Thyroid gland (tissue), 4 donors: ENCODE measurements around the gene FAM168B.

Experiments
- CTCF ChIP-seq, 6 experiments: fragments of 200-600 bp in 3 of 6; fragments of 450-650 bp in 3 of 6; sonication (generic) in 3 of 6; IDR thresholded peaks; one replicate each; pipeline ENCODE4 v1.5.1; 2016 to 2019; ENCODE audit warnings: antibody characterized with exemption in 6 of 6, mild to moderate bottlenecking in 2 of 6, inconsistent platforms in 1 of 6, moderate library complexity in 1 of 6
- POLR2A ChIP-seq, 2 donors: fragments of 450-650 bp; IDR thresholded peaks; one replicate each; pipeline ENCODE4 v1.6.1; 2017; ENCODE audit warnings: antibody characterized with exemption in 2 of 2, mild to moderate bottlenecking in 2 of 2, moderate library complexity in 1 of 2

DNA sequence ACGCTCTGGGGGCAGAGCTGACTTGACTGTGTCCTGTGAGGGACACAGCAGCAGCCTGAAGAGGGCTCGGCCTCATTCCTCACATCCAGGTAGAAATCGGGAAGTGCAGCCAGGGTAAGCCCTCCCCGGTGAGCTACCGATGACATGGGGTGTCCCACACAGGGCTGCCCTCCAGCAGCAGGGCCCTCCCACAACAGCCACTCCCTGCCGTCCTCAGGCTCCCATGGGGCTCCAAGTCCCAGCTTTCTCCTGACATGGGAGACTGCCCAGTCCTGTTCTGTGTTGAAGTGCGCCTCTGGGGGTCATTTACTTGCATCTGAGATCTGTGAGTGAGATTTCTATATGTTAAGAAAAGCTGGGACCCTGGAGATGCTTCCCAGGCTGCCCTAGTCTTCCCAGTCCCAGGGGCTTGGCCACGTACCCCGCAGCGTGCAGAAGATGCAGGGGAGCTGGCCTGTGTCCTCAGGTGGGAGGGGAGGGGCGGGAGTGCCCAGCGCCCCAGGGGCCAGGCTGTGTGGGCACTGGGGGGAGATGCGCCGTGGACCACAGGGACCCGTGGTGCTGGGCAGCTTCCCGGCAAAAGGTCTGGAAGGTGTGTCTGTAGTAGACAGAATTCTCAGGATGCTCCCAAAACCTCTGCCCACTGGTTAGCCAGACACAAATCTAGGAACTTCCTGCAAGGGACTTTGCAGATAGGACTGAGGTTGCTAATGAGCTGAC, 87.9 kb downstream of the FAM168B start:
- TF ChIP-seq CTCF (IDR thresholded peaks at IDR 0.05) = no peak
- TF ChIP-seq POLR2A (IDR thresholded peaks at IDR 0.05) = no peak
